HepG2 (cell line): ENCODE measurements around the gene PRR5L. TPM values are rescaled to one million over a fixed set of nuclear protein-coding genes. Genes with fewer than 3 reads are reported as not detected.

Experiments
- AFF4 ChIP-seq: sonication (generic); formaldehyde crosslinking; IDR thresholded peaks from 2 replicates; pipeline ENCODE4 v1.4.0; 2020; ENCODE audit warnings: missing genetic modification reagents
- CCDC6 ChIP-seq: sonication (generic); formaldehyde crosslinking; IDR thresholded peaks from 2 replicates; pipeline ENCODE4 v1.8.1; 2022; ENCODE audit warnings: mild to moderate bottlenecking, missing genetic modification reagents, moderate library complexity
- NCOA2 ChIP-seq: sonication (generic); formaldehyde crosslinking; IDR thresholded peaks from 2 replicates; pipeline ENCODE4 v1.8.0; 2022; ENCODE audit warnings: inconsistent platforms
- PAX8 ChIP-seq: sonication (generic); formaldehyde crosslinking; IDR thresholded peaks from 2 replicates; pipeline ENCODE4 v1.8.0; 2022; ENCODE audit warnings: mild to moderate bottlenecking, missing genetic modification reagents, borderline replicate concordance
- RFXAP ChIP-seq: sonication (generic); formaldehyde crosslinking; IDR thresholded peaks from 2 replicates; pipeline ENCODE4 v1.4.0; 2020; ENCODE audit warnings: missing genetic modification reagents, borderline replicate concordance
- SUZ12 ChIP-seq: fragments of 150-350 bp; IDR thresholded peaks from 2 replicates; pipeline ENCODE4 v1.6.1; 2014; ENCODE audit warnings: low read depth, low read length
- TAF1 ChIP-seq: sonication (generic); formaldehyde crosslinking; IDR thresholded peaks from 2 replicates; pipeline ENCODE4 v1.4.0; 2020; ENCODE audit warnings: missing genetic modification reagents
- THAP8 ChIP-seq: sonication (generic); formaldehyde crosslinking; IDR thresholded peaks from 2 replicates; pipeline ENCODE4 v1.5.1; 2020; ENCODE audit warnings: missing genetic modification reagents, mild to moderate bottlenecking, borderline replicate concordance
- THAP9 ChIP-seq: sonication (generic); formaldehyde crosslinking; IDR thresholded peaks from 2 replicates; pipeline ENCODE4; 2020; ENCODE audit warnings: missing genetic modification reagents, mild to moderate bottlenecking, borderline replicate concordance
- TOPORS ChIP-seq: sonication (generic); formaldehyde crosslinking; IDR thresholded peaks from 2 replicates; pipeline ENCODE4 v1.8.0; 2023; ENCODE audit warnings: mild to moderate bottlenecking, missing genetic modification reagents
- ZBTB14 ChIP-seq: sonication (generic); formaldehyde crosslinking; IDR thresholded peaks from 2 replicates; pipeline ENCODE4 v1.4.0; 2020; ENCODE audit warnings: missing genetic modification reagents
- ZMAT5 ChIP-seq: sonication (generic); formaldehyde crosslinking; IDR thresholded peaks from 2 replicates; pipeline ENCODE4 v1.5.0; 2020; ENCODE audit warnings: mild to moderate bottlenecking, low read depth, missing genetic modification reagents, borderline replicate concordance
- ZNF496 ChIP-seq: sonication (generic); formaldehyde crosslinking; IDR thresholded peaks from 2 replicates; pipeline ENCODE4 v1.8.1; 2023; ENCODE audit warnings: mild to moderate bottlenecking, moderate library complexity, missing genetic modification reagents; ENCODE audit not compliant: insufficient replicate concordance
- ZNF546 ChIP-seq: sonication (generic); formaldehyde crosslinking; conservative IDR thresholded peaks from 2 replicates; pipeline ENCODE4 v1.8.1; 2023; ENCODE audit warnings: mild to moderate bottlenecking, missing genetic modification reagents
- ZNF556 ChIP-seq: sonication (generic); formaldehyde crosslinking; IDR thresholded peaks from 2 replicates; pipeline ENCODE4 v1.4.0; 2020; ENCODE audit warnings: mild to moderate bottlenecking, missing genetic modification reagents, borderline replicate concordance
- ZNF672 ChIP-seq: sonication (generic); formaldehyde crosslinking; IDR thresholded peaks from 2 replicates; pipeline ENCODE4 v1.8.1; 2022; ENCODE audit warnings: missing genetic modification reagents
- ZNF703 ChIP-seq: sonication (generic); formaldehyde crosslinking; IDR thresholded peaks from 2 replicates; pipeline ENCODE4 v1.5.1; 2020; ENCODE audit warnings: missing genetic modification reagents, mild to moderate bottlenecking, moderate library complexity, borderline replicate concordance
- polyA plus RNA-seq, 8 experiments: library from polyadenylated mRNA; depleted of rRNA in 3 of 8; stranded (reverse) in 7 of 8; unstranded in 1 of 8; fragments of >200 nt; fragmentation: Illumina TruSeq in 4 of 8; extraction: Trizol in 4 of 8; gene quantifications; 2 replicates each; pipeline versions ENCODE4 v1.2.1 to v1.2.3, GENCODE V29; 2011 to 2016; ENCODE audit warnings: low read depth in 4 of 8, missing spikeins in 1 of 8, mixed read lengths in 1 of 8; ENCODE audit not compliant: insufficient read depth in 1 of 8
- total RNA-seq, 5 experiments: library from RNA; depleted of rRNA; stranded (reverse); fragments of >200 nt; fragmentation: Illumina TruSeq; extraction: Trizol; gene quantifications; 2 replicates each; pipeline ENCODE4 v1.2.3, GENCODE V29; 2016; ENCODE audit warnings: low read depth in 1 of 5

Gene PRR5L
- total and polyA plus RNA-seq, 2 of the 13 experiments (the other 11 are each of a cell fraction or from before 2014, with no cell fraction given): 0.16 TPM; not detected in 1

- peak; percentile 94; the same call in 1 of the 2 replicates for TF ChIP-seq THAP9 (CRISPR knock-in tag)
- no peak; the same call in 1 of the 2 replicates for TF ChIP-seq THAP8
- no peak for TF ChIP-seq ZNF703 (CRISPR knock-in tag)
- no peak for TF ChIP-seq CCDC6 (CRISPR knock-in tag)
- no peak for TF ChIP-seq ZNF496 (CRISPR knock-in tag)
- TF ChIP-seq TAF1 (CRISPR knock-in tag): peak; percentile 93
- TF ChIP-seq RFXAP (CRISPR knock-in tag): peak; percentile 84
- peak; percentile 55; the same call in 1 of the 2 replicates for TF ChIP-seq NCOA2 (CRISPR knock-in tag)
- no peak for TF ChIP-seq AFF4 (CRISPR knock-in tag)
- TF ChIP-seq PAX8 (CRISPR knock-in tag): 0 out of 2 replicates have a peak, but pooled peaks have one; percentile 26
- TF ChIP-seq ZMAT5 (CRISPR knock-in tag): no peak
- TF ChIP-seq TOPORS (CRISPR knock-in tag): peak; percentile 53; the same call in 1 of the 2 replicates
- TF ChIP-seq ZBTB14 (CRISPR knock-in tag): peak; percentile 73
- TF ChIP-seq ZNF546: peak; percentile 74; the same call in 1 of the 2 replicates
- TF ChIP-seq ZNF556 (CRISPR knock-in tag): peak; percentile 59
- no peak for TF ChIP-seq SUZ12
- no peak for TF ChIP-seq ZNF672 (CRISPR knock-in tag)
Measured at GRCh38 chr11:36509694-36510593, 213.9 kb downstream of the PRR5L start, which contains the start of gene TRAF6 (continued).
